ENCODE measurements around the gene KCNIP1. TPM values are rescaled to one million over a fixed set of nuclear protein-coding genes. Genes with fewer than 3 reads are reported as not detected.

KCNIP1 gene
- total RNA-seq, 1 donor from 2014 or later = not detected

- intact Hi-C loops (cut with DNase I) = no loop called here
- ATAC-seq = no peak
- DNase-seq (ENCODE audit: missing footprints) = no peak
Measured at GRCh38 chr5:170499621-170500020, 4.2 kb upstream of the KCNIP1 start.

GRCh38 chr5:170501361-170501760, 2.5 kb upstream of the KCNIP1 start:
- no peak for ATAC-seq
- DNase-seq (ENCODE audit: missing footprints) = no peak
- intact Hi-C loops (cut with DNase I) = no loop called here

- intact Hi-C loops (cut with DNase I) = no loop called here
- DNase-seq (ENCODE audit: missing footprints) (no peak), ATAC-seq (no peak)
Measured at GRCh38 chr5:170501931-170502330, 1.9 kb upstream of the KCNIP1 start.

- ATAC-seq = no peak
Measured at GRCh38 chr5:170504616-170505266, 921 bp downstream of the KCNIP1 start.

GRCh38 chr5:170508036-170508435, 4.2 kb downstream of the KCNIP1 start:
- DNase-seq (ENCODE audit: missing footprints) (no peak), ATAC-seq (no peak)
- intact Hi-C loops (cut with DNase I) = no loop called here

More at GRCh38 chr5:170504616-170505266, 921 bp downstream of the KCNIP1 start:
- no peak for DNase-seq (ENCODE audit: missing footprints)
- intact Hi-C loops (cut with DNase I) = no loop called here

- no peak for ATAC-seq
- DNase-seq (ENCODE audit: missing footprints) = no peak
- intact Hi-C loops (cut with DNase I) = no loop called here
Measured at GRCh38 chr5:170508660-170509347, 5.0 kb downstream of the KCNIP1 start.

GRCh38 chr5:170509348-170509660, 5.5 kb downstream of the KCNIP1 start:
- ATAC-seq (no peak), DNase-seq (ENCODE audit: missing footprints) (no peak)
- intact Hi-C loops (cut with DNase I) = no loop called here

- ATAC-seq (no peak), DNase-seq (ENCODE audit: missing footprints) (no peak)
- intact Hi-C loops (cut with DNase I) = no loop called here
Measured at GRCh38 chr5:170510126-170510525, 6.3 kb downstream of the KCNIP1 start.

GRCh38 chr5:170510559-170510958, 6.7 kb downstream of the KCNIP1 start:
- DNase-seq (ENCODE audit: missing footprints) (no peak), ATAC-seq (no peak)
- intact Hi-C loops (cut with DNase I) = no loop called here

- intact Hi-C loops (cut with DNase I) = no loop called here
- ATAC-seq (no peak), DNase-seq (ENCODE audit: missing footprints) (no peak)
Measured at GRCh38 chr5:170511551-170512258, 7.9 kb downstream of the KCNIP1 start.

GRCh38 chr5:170513856-170514525, 10.2 kb downstream of the KCNIP1 start:
- DNase-seq (ENCODE audit: missing footprints) (no peak), ATAC-seq (no peak)
- intact Hi-C loops (cut with DNase I) = no loop called here

- DNase-seq (ENCODE audit: missing footprints) (no peak), ATAC-seq (no peak)
- intact Hi-C loops (cut with DNase I) = no loop called here
Measured at GRCh38 chr5:170517411-170517810, 13.6 kb downstream of the KCNIP1 start.

- no peak for ATAC-seq
- no peak for DNase-seq (ENCODE audit: missing footprints)
- intact Hi-C loops (cut with DNase I) = no loop called here
Measured at GRCh38 chr5:170518277-170518676, 14.5 kb downstream of the KCNIP1 start.

- ATAC-seq = no peak
- DNase-seq (ENCODE audit: missing footprints) = no peak
- intact Hi-C loops (cut with DNase I) = no loop called here
Measured at GRCh38 chr5:170519549-170519948, 15.7 kb downstream of the KCNIP1 start.

- no peak for DNase-seq (ENCODE audit: missing footprints)
- no peak for ATAC-seq
- intact Hi-C loops (cut with DNase I) = no loop called here
Measured at GRCh38 chr5:170520372-170520771, 16.6 kb downstream of the KCNIP1 start.

GRCh38 chr5:170522211-170523141, 18.7 kb downstream of the KCNIP1 start:
- intact Hi-C loops (cut with DNase I) = no loop called here
- peak; percentile 8 for ATAC-seq
- no peak for DNase-seq (ENCODE audit: missing footprints)

GRCh38 chr5:170523142-170523551, 19.3 kb downstream of the KCNIP1 start:
- ATAC-seq = no peak
- intact Hi-C loops (cut with DNase I) = no loop called here
- no peak for DNase-seq (ENCODE audit: missing footprints)

- intact Hi-C loops (cut with DNase I) = no loop called here
- no peak for DNase-seq (ENCODE audit: missing footprints)
- no peak for ATAC-seq
Measured at GRCh38 chr5:170523830-170524229, 20.0 kb downstream of the KCNIP1 start.

GRCh38 chr5:170524576-170524975, 20.8 kb downstream of the KCNIP1 start:
- ATAC-seq (no peak), DNase-seq (ENCODE audit: missing footprints) (no peak)

More at GRCh38 chr5:170524576-170524975, 20.8 kb downstream of the KCNIP1 start:
- intact Hi-C loops (cut with DNase I) = no loop called here
